ENCODE results near the gene RGSL1. TPM values are rescaled to one million over a fixed set of nuclear protein-coding genes. Genes with fewer than 3 reads are reported as not detected.

The RGSL1 gene
- total RNA-seq, 1 donor from 2014 or later = not detected

GRCh38 chr1:182533896-182534295, 84.0 kb downstream of the RGSL1 start:
- H3K9me3 Mint-ChIP-seq = peaks cover 3% of the 10 kb centered on the region
- H3K36me3 Mint-ChIP-seq = no peaks in the 10 kb centered on the region
- H3K27me3 Mint-ChIP-seq (ENCODE audit: low read depth) = peaks cover 28% of the 10 kb centered on the region
- DNase-seq (ENCODE audit: low spot score in 2 of 2, unreplicated experiment in 2 of 2) = no peak
- no peak for TF ChIP-seq CTCF (IDR thresholded peaks at IDR 0.05; ENCODE audit: unreplicated experiment)
- no peak overlapping the region for H3K4me3 Mint-ChIP-seq
- H3K27ac Mint-ChIP-seq = no peak overlapping the region
- no peaks in the 10 kb centered on the region for H3K4me1 Mint-ChIP-seq

- Mint-ChIP-seq H3K4me1 (no peaks in the 10 kb centered on the region), H3K4me3 (no peak overlapping the region), H3K27me3 (ENCODE audit: low read depth) (peaks cover 18% of the 10 kb centered on the region), H3K36me3 (no peaks in the 10 kb centered on the region), H3K27ac (no peak overlapping the region), H3K9me3 (peaks cover 4% of the 10 kb centered on the region)
- TF ChIP-seq CTCF (IDR thresholded peaks at IDR 0.05; ENCODE audit: unreplicated experiment) = no peak
- DNase-seq (ENCODE audit: low spot score in 2 of 2, unreplicated experiment in 2 of 2) = no peak
These were observed 99.4 kb downstream of the RGSL1 start for GRCh38 chr1:182549346-182549745.

GRCh38 chr1:182549811-182550210, 99.9 kb downstream of the RGSL1 start:
- no peak for TF ChIP-seq CTCF (IDR thresholded peaks at IDR 0.05; ENCODE audit: unreplicated experiment)
- no peaks in the 10 kb centered on the region for H3K4me1 Mint-ChIP-seq
- H3K27ac Mint-ChIP-seq = no peak overlapping the region
- H3K9me3 Mint-ChIP-seq = peaks cover 4% of the 10 kb centered on the region
- H3K4me3 Mint-ChIP-seq = no peak overlapping the region
- no peaks in the 10 kb centered on the region for H3K36me3 Mint-ChIP-seq
- H3K27me3 Mint-ChIP-seq (ENCODE audit: low read depth) = peaks cover 16% of the 10 kb centered on the region
- DNase-seq (ENCODE audit: low spot score in 2 of 2, unreplicated experiment in 2 of 2) = no peak

- H3K9me3 Mint-ChIP-seq = peaks cover 4% of the 10 kb centered on the region
- H3K27me3 Mint-ChIP-seq (ENCODE audit: low read depth) = peaks cover 6% of the 10 kb centered on the region
- no peak for DNase-seq (ENCODE audit: low spot score in 2 of 2, unreplicated experiment in 2 of 2)
- H3K4me1 Mint-ChIP-seq = no peaks in the 10 kb centered on the region
- no peak for TF ChIP-seq CTCF (IDR thresholded peaks at IDR 0.05; ENCODE audit: unreplicated experiment)
- H3K4me3 Mint-ChIP-seq = no peak overlapping the region
- H3K36me3 Mint-ChIP-seq = no peaks in the 10 kb centered on the region
- H3K27ac Mint-ChIP-seq = no peak overlapping the region
These were observed 102.6 kb downstream of the RGSL1 start for GRCh38 chr1:182552527-182552926.

- Mint-ChIP-seq H3K27me3 (ENCODE audit: low read depth) (peaks cover 11% of the 10 kb centered on the region), H3K27ac (no peak overlapping the region), H3K9me3 (peaks cover 4% of the 10 kb centered on the region), H3K4me1 (no peaks in the 10 kb centered on the region), H3K4me3 (no peak overlapping the region), H3K36me3 (no peaks in the 10 kb centered on the region)
- no peak for DNase-seq (ENCODE audit: low spot score in 2 of 2, unreplicated experiment in 2 of 2)
- TF ChIP-seq CTCF (IDR thresholded peaks at IDR 0.05; ENCODE audit: unreplicated experiment) = no peak
These were observed 105.5 kb downstream of the RGSL1 start for GRCh38 chr1:182555493-182555892.

- TF ChIP-seq CTCF (IDR thresholded peaks at IDR 0.05; ENCODE audit: unreplicated experiment) = no peak
- peaks cover 11% of the 10 kb centered on the region for H3K27me3 Mint-ChIP-seq (ENCODE audit: low read depth)
- H3K27ac Mint-ChIP-seq = no peak overlapping the region
- H3K36me3 Mint-ChIP-seq = no peaks in the 10 kb centered on the region
- no peak overlapping the region for H3K4me3 Mint-ChIP-seq
- no peaks in the 10 kb centered on the region for H3K4me1 Mint-ChIP-seq
- no peak for DNase-seq (ENCODE audit: low spot score in 2 of 2, unreplicated experiment in 2 of 2)
- H3K9me3 Mint-ChIP-seq = peaks cover 4% of the 10 kb centered on the region
These were observed 106.3 kb downstream of the RGSL1 start for GRCh38 chr1:182556279-182556678.

Measured in mesothelial cell of epicardium (in vitro differentiated cells).